Caco-2 (cell line): Measurements from ENCODE around the gene LRRTM2. TPM values are rescaled to one million over a fixed set of nuclear protein-coding genes. Genes with fewer than 3 reads are reported as not detected.

Experiments
- BruUV-seq: library from RNA; stranded (reverse); fragments of 400-500 nt; replicated peaks from 2 replicates; lab custom pipeline; 2021; lab: Mats Ljungman, UMichigan
- CTCF ChIA-PET: fragments of 300-600 bp; sonication (Branson Sonifier 250); formaldehyde crosslinking; loops from one replicate; lab custom pipeline; 2022; ENCODE audit warnings: antibody characterized with exemption; lab: Charles Lee
- POLR2A ChIA-PET: fragments of 300-600 bp; sonication (Branson Sonifier 250); formaldehyde crosslinking; loops from one replicate; lab custom pipeline; 2022; ENCODE audit warnings: antibody characterized with exemption; lab: Charles Lee
- DNase-seq, 2 experiments: peaks; one replicate each; pipeline versions ENCODE4 v3.0.0 to v3.0.0-alpha.2; 2020 to 2022
- H3K27me3 ChIP-seq: replicated peaks from 2 replicates; pipeline ENCODE4 v1.6.0; 2011; ENCODE audit warnings: low read length; ENCODE audit not compliant: control insufficient read depth, insufficient read depth
- H3K36me3 ChIP-seq: 2 replicates; pipeline ENCODE4 v1.5.1; 2011; ENCODE audit warnings: low read length; ENCODE audit not compliant: control insufficient read depth, insufficient read depth
- H3K4me1 ChIP-seq: fragments of 250-450 bp; sonication (Bioruptor Pico); 2 replicates; pipeline ENCODE4 v1.5.1; 2020; ENCODE audit warnings: mild to moderate bottlenecking
- H3K4me3 ChIP-seq: 2 replicates; pipeline ENCODE4 v1.5.1; 2011; ENCODE audit warnings: low read depth, mild to moderate bottlenecking, control low read depth, low read length
- H3K9me3 ChIP-seq: fragments of 250-450 bp; sonication (Bioruptor Pico); 2 replicates; pipeline ENCODE4 v1.5.1; 2020; ENCODE audit warnings: mild to moderate bottlenecking, moderate library complexity
- H3K27ac Mint-ChIP-seq: one replicate; pipeline ENCODE4 v1.8.0; 2022; ENCODE audit warnings: mixed read lengths; ENCODE audit not compliant: unreplicated experiment
- H3K27me3 Mint-ChIP-seq: one replicate; pipeline ENCODE4 v1.8.0; 2022; ENCODE audit warnings: mixed read lengths; ENCODE audit not compliant: insufficient read depth, unreplicated experiment
- H3K36me3 Mint-ChIP-seq: one replicate; pipeline ENCODE4 v1.8.0; 2022; ENCODE audit warnings: mild to moderate bottlenecking, mixed read lengths; ENCODE audit not compliant: insufficient read depth, unreplicated experiment
- H3K4me1 Mint-ChIP-seq: one replicate; pipeline ENCODE4 v1.8.0; 2022; ENCODE audit warnings: low read depth, mixed read lengths; ENCODE audit not compliant: unreplicated experiment
- H3K4me3 Mint-ChIP-seq: one replicate; pipeline ENCODE4 v1.8.0; 2022; ENCODE audit warnings: mild to moderate bottlenecking, moderate library complexity, mixed read lengths; ENCODE audit not compliant: unreplicated experiment
- H3K9me3 Mint-ChIP-seq: one replicate; pipeline ENCODE4 v1.8.0; 2022; ENCODE audit warnings: mixed read lengths; ENCODE audit not compliant: unreplicated experiment
- intact Hi-C: fragments of 100-400 bp; cut with micrococcal nuclease; formaldehyde crosslinking; loops from one replicate; pipeline ENCODE4 v1.10.0; 2022; ENCODE audit not compliant: unreplicated experiment
- total RNA-seq: library from RNA; stranded (reverse); gene quantifications from 2 replicates; pipeline ENCODE4 v1.2.3, GENCODE V29; 2022
- TF ChIP-seq, protein P1 (sequence below), 2 experiments: fragments of 200-600 bp in 1 of 2; IDR thresholded peaks; 1 replicate in 1 of 2; 2 replicates in 1 of 2; pipeline versions ENCODE4 v1.5.1 to v1.8.0; 2011 to 2022; ENCODE audit warnings: antibody characterized with exemption in 1 of 2, control low read depth in 1 of 2, inconsistent platforms in 1 of 2, low read depth in 1 of 2, low read length in 1 of 2, mild to moderate bottlenecking in 1 of 2, moderate library complexity in 1 of 2; ENCODE audit not compliant: insufficient read depth in 1 of 2, severe bottlenecking in 1 of 2, unreplicated experiment in 1 of 2

The LRRTM2 gene
- total RNA-seq, 1 experiment from 2014 or later, result not detected

GRCh38 chr5:138819081-138819480 lies 56.1 kb downstream of the LRRTM2 start:
- Histone ChIP-seq H3K9me3 (no peaks in the 10 kb centered on the region), H3K27me3 (no peaks in the 10 kb centered on the region), H3K4me3 (no peak overlapping the region), H3K36me3 (peaks cover 1% of the 10 kb centered on the region), H3K4me1 (peaks cover 12% of the 10 kb centered on the region)
- POLR2A ChIA-PET, result no interaction called here
- no peak for DNase-seq
- Mint-ChIP-seq H3K27ac (no peak overlapping the region), H3K4me3 (no peak overlapping the region), H3K9me3 (no peaks in the 10 kb centered on the region), H3K36me3 (peaks cover 53% of the 10 kb centered on the region), H3K4me1 (peaks cover 36% of the 10 kb centered on the region), H3K27me3 (no peaks in the 10 kb centered on the region)
- CTCF ChIA-PET, result no interaction called here
- TF ChIP-seq, protein P1, sequence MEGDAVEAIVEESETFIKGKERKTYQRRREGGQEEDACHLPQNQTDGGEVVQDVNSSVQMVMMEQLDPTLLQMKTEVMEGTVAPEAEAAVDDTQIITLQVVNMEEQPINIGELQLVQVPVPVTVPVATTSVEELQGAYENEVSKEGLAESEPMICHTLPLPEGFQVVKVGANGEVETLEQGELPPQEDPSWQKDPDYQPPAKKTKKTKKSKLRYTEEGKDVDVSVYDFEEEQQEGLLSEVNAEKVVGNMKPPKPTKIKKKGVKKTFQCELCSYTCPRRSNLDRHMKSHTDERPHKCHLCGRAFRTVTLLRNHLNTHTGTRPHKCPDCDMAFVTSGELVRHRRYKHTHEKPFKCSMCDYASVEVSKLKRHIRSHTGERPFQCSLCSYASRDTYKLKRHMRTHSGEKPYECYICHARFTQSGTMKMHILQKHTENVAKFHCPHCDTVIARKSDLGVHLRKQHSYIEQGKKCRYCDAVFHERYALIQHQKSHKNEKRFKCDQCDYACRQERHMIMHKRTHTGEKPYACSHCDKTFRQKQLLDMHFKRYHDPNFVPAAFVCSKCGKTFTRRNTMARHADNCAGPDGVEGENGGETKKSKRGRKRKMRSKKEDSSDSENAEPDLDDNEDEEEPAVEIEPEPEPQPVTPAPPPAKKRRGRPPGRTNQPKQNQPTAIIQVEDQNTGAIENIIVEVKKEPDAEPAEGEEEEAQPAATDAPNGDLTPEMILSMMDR (IDR thresholded peaks at IDR 0.05; ENCODE audit: insufficient read depth in 1 of 2, low read depth in 1 of 2, low read length in 1 of 2, severe bottlenecking in 1 of 2, unreplicated experiment in 1 of 2), result no peak
- intact Hi-C loops, result no loop called here
- BruUV-seq, result no TSS peak

Other genes starting within 250 kb of the LRRTM2 start
- 392 and 403 TPM in 2 replicates for gene CTNNA1, start 121.9 kb downstream of the LRRTM2 start, total RNA-seq